Left lung (tissue), 10 donors: Measurements from ENCODE around the gene SPG7. TPM values are rescaled to one million over a fixed set of nuclear protein-coding genes. Genes with fewer than 3 reads are reported as not detected.
A peak's percentile ranks its signal among the peaks of the same experiment; 100 is the strongest.

Experiments
- ATAC-seq: fragments of 200-7000 bp; cut with Tn5 transposase; one replicate; pipeline ENCODE4 v1.9.1; 2020; ENCODE audit warnings: moderate library complexity
- DNase-seq, 4 donors: peaks; one replicate each; pipeline ENCODE4 v3.0.0-alpha.2; 2013 to 2020
- H3K27ac ChIP-seq, 2 donors: fragments of 200-600 bp; sonication (generic) in 1 of 2; one replicate each; pipeline versions ENCODE4 v1.5.0 to v1.8.0; 2020 to 2021
- H3K27me3 ChIP-seq, 2 donors: fragments of 200-600 bp; sonication (generic) in 1 of 2; one replicate each; pipeline versions ENCODE4 v1.5.0 to v1.8.0; 2020 to 2021
- H3K36me3 ChIP-seq, 2 donors: fragments of 200-600 bp; sonication (generic) in 1 of 2; one replicate each; pipeline versions ENCODE4 v1.5.0 to v1.8.0; 2020 to 2021
- H3K4me1 ChIP-seq, 2 donors: fragments of 200-600 bp; one replicate each; pipeline ENCODE4 v1.8.0; 2021
- H3K4me3 ChIP-seq, 2 donors: fragments of 200-600 bp; sonication (generic) in 1 of 2; one replicate each; pipeline versions ENCODE4 v1.5.0 to v1.8.0; 2020 to 2021; ENCODE audit warnings: mild to moderate bottlenecking in 1 of 2
- H3K9me3 ChIP-seq, 2 donors: fragments of 200-600 bp; sonication (generic) in 1 of 2; one replicate each; pipeline versions ENCODE4 v1.5.0 to v1.8.0; 2020 to 2021
- CTCF ChIP-seq, 2 donors: fragments of 200-600 bp; sonication (generic) in 1 of 2; IDR thresholded peaks; one replicate each; pipeline versions ENCODE4 v1.5.0 to v1.8.0; 2021; ENCODE audit warnings: antibody characterized with exemption in 2 of 2
- intact Hi-C, 2 donors: fragments of 100-400 bp; cut with DNase I; formaldehyde crosslinking; loops; one replicate each; pipeline versions ENCODE4 v1.11.2 to v1.14.2; 2022
- polyA plus RNA-seq, 6 donors: library from polyadenylated mRNA; unstranded; fragments of 120-200 nt; gene quantifications; one replicate each; pipeline ENCODE4 v1.2.1, GENCODE V29; 2013; ENCODE audit not compliant: insufficient read length in 6 of 6
- total RNA-seq, 2 donors: library from RNA; stranded (reverse); fragmentation: NEBNext Ultra II Directional; extraction: Animal tissue kit (Norgen Biotek cat#: 25700); gene quantifications; one replicate each; pipeline ENCODE4 v1.2.1, GENCODE V29; 2021
- donor health status: DM: no; HTN: yes; CAD: no.
- donor health status: DM: no; HTN: no; CAD: no.

The SPG7 gene
- total and polyA plus RNA-seq, 8 donors: 79.3 to 148 (median 121) TPM

- peak in 1 of 4 donors; percentile 41 for DNase-seq
- no peak overlapping the region for H3K4me3 ChIP-seq
- no peak for ATAC-seq
- peaks cover 7 to 19% of the 10 kb centered on the region in 2 donors for H3K4me1 ChIP-seq
- intact Hi-C loops: no loop called here
- H3K36me3 ChIP-seq: peaks cover 0 to 3% of the 10 kb centered on the region in 2 donors
- TF ChIP-seq CTCF (IDR thresholded peaks at IDR 0.05): no peak
- no peaks in the 10 kb centered on the region for H3K9me3 ChIP-seq
- H3K27me3 ChIP-seq: peaks cover 26 to 76% of the 10 kb centered on the region in 2 donors
- no peak overlapping the region for H3K27ac ChIP-seq
These were observed 63.9 kb downstream of the SPG7 start for GRCh38 chr16:89572073-89572484.

- no peak for TF ChIP-seq CTCF (IDR thresholded peaks at IDR 0.05)
- DNase-seq (no peak), ATAC-seq (no peak)
- Histone ChIP-seq H3K9me3 (no peaks in the 10 kb centered on the region), H3K36me3 (no peaks in the 10 kb centered on the region), H3K4me3 (no peak overlapping the region), H3K4me1 (peaks cover 7 to 19% of the 10 kb centered on the region in 2 donors), H3K27me3 (peaks cover 26 to 82% of the 10 kb centered on the region in 2 donors), H3K27ac (no peak overlapping the region)
- intact Hi-C loops: no loop called here
These were observed 64.4 kb downstream of the SPG7 start for GRCh38 chr16:89572485-89573205.

GRCh38 chr16:89573826-89574680, 65.8 kb downstream of the SPG7 start:
- H3K36me3 ChIP-seq: no peaks in the 10 kb centered on the region
- peaks cover 7 to 19% of the 10 kb centered on the region in 2 donors for H3K4me1 ChIP-seq
- intact Hi-C loops: no loop called here
- H3K9me3 ChIP-seq: no peaks in the 10 kb centered on the region
- ATAC-seq: no peak
- no peak for DNase-seq
- TF ChIP-seq CTCF (IDR thresholded peaks at IDR 0.05): no peak
- H3K27ac ChIP-seq: no peak overlapping the region
- H3K4me3 ChIP-seq: no peak overlapping the region
- peaks cover 26 to 80% of the 10 kb centered on the region in 2 donors for H3K27me3 ChIP-seq

- peak; percentile 81 for ATAC-seq
- TF ChIP-seq CTCF (IDR thresholded peaks at IDR 0.05): peak; percentile 55 to 67
- H3K36me3 ChIP-seq: no peaks in the 10 kb centered on the region
- DNase-seq: peak in 1 of 4 donors; percentile 37
- H3K4me3 ChIP-seq: peak overlapping the region in 1 of 2 donors; percentile 32
- intact Hi-C loops: no loop called here
- no peak overlapping the region for H3K27ac ChIP-seq
- H3K4me1 ChIP-seq: peaks cover 7 to 19% of the 10 kb centered on the region in 2 donors
- no peaks in the 10 kb centered on the region for H3K9me3 ChIP-seq
- H3K27me3 ChIP-seq: peaks cover 26 to 72% of the 10 kb centered on the region in 2 donors
These were observed 66.6 kb downstream of the SPG7 start for GRCh38 chr16:89574681-89575246.
